Erythroblast (primary cell): ENCODE data around the gene C4orf51.

Experiments used
- GATA1 ChIP-seq: IDR thresholded peaks from 2 replicates; pipeline ENCODE4 v1.6.1; 2011; ENCODE audit warnings: low read depth, mild to moderate bottlenecking, control low read depth, low read length, moderate library complexity
- POLR2A ChIP-seq: IDR thresholded peaks from 2 replicates; pipeline ENCODE4 v1.6.1; 2011; ENCODE audit warnings: mild to moderate bottlenecking, low read length

GRCh38 chr4:145774473-145774872, 94.5 kb downstream of the C4orf51 start:
- no peak for TF ChIP-seq POLR2A
- no peak for TF ChIP-seq GATA1
